ENCODE data around the gene CACNA1C.
"Not testable (repeated sequence)": the region's sequence is repeated elsewhere in the genome, so short reads cannot be mapped to it uniquely, and the experiment has no call there.

Gene CACNA1C

DNA sequence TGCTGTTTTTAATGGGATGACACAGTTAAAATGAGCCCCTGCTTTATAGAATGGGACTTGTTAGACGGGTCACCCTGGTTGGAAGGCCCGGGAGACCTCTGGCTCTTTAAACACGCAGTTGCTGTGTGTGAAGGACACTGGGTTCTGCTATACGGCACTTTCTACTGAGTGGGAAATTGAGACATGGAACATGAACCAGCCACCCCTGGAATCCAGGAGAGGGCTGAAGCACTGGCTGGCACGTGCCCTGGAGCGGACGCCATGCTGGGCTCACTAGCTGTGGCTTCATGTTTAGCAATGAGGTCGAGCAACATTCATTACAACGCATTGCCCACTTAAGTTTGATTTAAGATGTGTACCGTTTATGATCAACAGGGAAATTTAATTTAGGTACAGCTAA lies 23.9 kb downstream of the CACNA1C start:
- no peak for DNase-seq

DNA sequence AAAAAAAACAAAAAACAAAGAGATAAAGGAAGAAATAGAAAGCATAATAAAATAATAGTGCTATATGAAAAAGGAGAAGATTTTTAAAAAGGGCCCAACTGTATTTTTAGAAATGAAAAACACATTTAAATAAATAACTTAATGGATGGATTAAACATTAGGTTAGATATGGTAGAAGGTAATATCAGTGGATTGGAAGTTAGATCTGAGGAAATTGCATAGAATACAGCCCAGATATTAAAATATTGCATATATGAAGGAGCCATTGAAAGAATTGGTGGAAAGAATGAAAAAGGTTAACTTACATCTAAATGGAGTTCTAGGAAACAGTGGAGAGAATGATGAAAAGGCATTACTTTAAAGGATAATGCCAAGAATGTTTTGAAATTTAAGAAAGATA lies 27.8 kb downstream of the CACNA1C start:
- no peak for DNase-seq

DNA sequence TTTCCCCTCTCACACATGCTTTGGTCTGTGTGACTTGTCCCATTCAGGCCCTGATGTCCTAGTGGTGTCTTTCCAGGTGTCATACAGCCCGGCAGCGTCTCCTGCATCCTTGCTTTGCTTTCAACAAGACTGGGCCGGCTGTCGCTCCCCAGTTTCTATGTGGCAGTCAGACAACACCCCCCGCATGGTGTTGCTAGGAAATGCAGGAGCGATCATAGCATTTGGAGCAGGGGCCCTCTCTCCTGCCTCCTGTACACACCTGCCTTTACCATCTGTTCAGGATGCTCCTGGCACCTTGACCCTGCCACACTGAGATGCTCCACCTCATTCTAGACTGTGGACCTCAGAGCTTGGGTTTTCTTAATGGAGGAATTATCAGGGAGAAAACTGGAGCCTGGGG lies 29.5 kb downstream of the CACNA1C start:
- no peak for DNase-seq

DNA sequence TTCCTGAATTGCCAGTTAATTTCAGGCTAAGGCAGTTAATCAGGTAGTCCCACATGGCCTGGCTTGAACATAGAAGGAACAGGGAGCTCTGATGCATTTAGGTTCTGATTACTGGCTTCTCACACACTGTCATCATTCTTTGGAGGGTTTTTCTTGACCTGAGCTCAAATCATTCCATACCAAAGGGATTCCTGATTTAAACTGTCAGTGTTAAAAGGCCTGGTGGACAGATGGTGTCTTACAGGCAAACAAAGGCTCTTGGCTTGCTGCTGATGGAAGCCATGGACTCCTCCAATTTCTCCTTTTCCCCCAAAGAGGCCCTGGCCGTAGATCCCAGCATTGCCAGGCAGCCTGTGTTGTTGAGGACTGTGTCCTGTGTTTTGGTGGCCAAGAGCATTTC lies 30.2 kb downstream of the CACNA1C start:
- no peak for DNase-seq

DNA sequence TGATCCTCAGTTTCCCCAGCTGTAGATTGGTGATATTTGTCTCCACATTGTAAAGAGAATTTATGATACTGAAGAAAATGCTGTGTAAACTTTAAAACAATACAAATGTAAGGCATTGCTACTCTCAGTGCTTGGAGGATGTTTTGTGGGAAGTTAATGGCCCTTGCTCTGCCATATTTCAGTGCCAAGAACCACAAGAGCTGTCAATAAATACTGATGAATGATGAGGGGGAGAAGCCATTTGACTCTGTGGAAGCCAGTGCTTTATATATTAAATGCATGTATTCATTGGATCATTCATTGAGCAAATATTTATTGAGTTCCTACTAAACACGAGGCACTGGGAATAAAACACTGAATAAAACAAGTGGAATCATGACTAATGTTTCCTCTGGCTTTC lies 30.8 kb downstream of the CACNA1C start:
- DNase-seq = no peak

DNA sequence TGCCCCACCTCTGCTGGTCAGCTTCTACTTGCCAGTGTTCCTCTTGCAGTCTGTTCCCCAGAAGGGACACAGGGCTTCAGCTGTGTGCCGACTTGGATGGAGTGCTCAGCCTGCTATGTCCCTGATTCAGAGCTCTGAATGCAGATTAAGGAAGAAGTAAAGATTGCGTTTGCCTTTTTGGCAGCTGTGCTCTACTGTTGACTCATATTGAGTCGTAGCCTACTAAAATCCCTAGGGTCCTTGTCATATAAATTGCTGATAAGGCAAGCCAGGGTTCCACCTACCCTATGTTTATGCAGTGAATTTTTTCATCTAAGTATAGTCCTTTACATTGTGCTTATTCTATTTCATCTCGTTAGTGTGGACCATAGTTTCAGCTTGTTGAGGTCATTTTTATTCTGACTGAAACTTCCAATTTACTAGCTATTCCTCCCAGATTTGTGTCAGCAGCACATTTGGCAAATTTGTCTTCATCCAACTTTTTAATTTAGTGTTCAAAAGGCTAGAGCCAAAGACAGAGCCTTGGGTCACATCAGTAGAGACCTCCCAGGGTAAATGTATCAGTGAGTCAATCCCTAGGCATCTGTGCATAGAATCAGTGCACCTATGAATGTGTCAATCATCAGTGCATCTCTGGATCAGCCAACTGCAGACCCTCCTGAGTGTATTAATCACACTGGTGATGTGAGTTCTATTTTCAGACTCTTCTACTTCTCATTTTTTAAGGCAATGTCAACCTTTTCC lies 31.9 kb downstream of the CACNA1C start:
- DNase-seq = no peak

DNA sequence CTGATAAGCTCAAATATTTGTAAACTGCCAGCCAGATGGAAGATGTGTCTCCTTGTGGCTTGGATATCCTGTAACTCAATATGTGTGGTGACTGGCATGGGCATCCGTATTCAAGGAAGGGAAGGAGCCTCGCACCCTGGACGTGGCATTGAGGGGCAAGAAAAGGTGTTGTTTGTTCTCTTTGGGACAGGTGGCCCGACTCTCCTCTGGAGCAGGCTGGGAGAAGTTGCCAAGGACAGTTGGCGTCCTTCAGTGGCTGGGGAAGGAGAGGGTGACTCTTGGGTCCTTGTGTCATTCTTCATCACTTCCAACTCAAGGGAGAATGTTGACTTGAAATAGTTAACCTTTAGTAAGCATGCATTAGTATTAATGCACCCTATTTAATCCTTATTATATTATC lies 39.6 kb downstream of the CACNA1C start:
- no peak for DNase-seq

DNA sequence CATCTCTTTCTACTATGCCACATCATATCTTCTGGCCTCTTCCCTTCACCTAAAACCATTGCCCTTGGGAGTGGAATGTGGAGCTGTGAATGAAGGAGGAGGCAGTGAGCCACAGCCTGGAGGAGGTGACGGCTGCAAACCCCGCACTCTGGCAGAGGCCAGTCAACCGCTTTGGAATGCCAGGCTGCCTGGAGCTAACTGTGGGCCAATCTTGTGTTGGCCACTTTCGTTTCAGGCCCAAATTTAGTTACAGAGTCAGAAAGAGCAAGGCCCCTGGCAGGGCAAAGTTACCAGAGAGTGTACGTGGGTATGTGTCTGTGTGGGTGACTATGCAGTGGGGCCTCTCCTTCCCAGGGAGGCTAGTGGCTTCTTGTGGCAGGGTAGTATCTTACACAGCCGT lies 40.1 kb downstream of the CACNA1C start:
- no peak for DNase-seq

DNA sequence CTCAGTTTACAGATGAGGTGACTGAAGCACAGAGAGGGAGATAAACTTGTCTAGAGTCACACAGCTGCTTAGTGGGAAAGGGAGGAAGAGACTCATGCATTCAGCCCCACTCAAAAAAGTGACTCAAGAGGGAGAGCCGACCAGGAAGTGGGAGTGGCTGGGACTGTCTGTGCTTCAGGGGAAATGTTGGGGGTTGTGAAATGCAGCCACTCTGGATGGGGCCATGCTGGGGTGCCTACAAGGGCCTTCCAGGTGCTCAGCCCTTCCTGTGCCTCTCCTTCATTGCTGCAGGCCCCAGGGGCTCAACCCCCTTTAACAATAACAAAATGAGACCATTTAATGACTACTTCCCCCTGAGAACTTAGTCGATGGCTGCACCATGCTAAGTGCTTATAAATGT lies 41.8 kb downstream of the CACNA1C start:
- no peak for DNase-seq

DNA sequence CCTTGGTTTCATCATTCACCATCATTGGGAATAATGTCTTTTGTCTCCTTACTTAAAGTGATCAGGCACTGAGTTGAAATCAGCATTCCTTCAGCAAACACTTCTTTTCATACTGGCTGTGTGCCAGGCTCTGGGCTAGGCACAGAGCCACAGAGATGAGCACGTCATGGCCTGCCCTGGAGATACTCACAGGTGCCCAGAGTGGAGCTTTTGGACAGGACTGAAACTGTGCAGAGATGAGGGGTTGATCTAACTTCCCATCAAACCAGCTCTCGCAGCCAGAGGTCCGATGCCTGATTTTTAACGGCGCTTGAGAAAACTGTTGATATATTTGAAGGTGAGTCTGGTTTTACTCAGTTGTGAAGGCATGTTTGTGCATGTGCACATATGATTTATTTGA lies 43.1 kb downstream of the CACNA1C start:
- DNase-seq = no peak

DNA sequence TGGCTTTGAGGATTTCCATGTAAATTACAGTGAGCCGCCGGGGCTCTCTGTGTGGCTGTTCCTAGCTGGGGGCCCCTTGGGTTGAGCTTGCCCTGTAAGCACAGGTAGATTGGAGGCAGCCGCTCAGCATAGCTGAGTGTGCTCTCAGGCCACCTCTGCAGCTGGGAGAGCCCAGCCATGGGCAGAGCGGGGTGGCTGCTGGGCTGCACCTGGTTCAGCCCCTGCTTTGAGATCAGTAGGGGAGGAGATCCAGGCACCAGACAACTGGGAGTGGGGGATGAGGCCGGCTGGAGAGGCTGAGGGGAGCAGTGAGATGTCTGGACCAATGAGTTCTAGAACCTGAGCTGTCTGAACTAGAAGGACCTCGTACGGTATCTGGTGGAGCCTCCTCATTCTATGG lies 44.8 kb downstream of the CACNA1C start:
- no peak for DNase-seq

DNA sequence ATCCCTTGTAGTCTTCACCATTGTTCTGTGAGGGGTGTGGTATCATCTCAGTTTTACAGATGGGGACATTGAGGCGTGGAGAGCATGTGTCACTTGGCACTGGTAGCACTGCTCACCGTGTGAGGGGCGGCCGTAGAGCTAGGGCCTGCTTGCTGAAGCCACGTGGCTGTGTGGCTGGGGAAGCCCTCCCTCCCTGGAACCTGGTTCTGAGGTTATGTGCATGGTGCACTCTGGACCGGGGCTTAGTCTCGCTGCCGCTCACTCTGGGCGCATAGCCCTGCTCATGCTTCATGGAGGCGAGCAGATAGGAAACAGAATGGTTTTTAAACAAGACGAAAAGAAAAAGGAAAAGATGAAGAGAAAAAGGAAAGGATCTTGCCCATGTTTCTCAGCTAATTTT lies 46.1 kb downstream of the CACNA1C start:
- DNase-seq = no peak

DNA sequence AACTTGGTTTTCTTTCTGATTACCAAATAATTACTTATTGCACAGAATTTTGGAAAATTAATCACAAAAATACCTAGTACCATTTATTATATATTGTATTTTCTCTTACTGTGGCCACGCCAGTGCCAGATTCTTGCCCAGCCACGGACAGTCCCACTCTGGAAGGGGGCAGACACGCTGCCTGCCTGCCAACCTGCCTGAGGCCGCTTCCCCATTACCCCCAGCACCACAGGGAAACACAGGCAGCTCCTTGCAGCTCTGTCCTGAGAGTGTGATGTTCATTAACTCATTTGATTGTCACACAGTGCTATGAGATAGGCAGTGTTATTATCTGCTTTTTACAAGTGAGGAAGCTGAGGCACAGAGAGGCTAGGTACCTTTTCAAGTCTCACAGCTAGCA lies 46.8 kb downstream of the CACNA1C start:
- DNase-seq = no peak

DNA sequence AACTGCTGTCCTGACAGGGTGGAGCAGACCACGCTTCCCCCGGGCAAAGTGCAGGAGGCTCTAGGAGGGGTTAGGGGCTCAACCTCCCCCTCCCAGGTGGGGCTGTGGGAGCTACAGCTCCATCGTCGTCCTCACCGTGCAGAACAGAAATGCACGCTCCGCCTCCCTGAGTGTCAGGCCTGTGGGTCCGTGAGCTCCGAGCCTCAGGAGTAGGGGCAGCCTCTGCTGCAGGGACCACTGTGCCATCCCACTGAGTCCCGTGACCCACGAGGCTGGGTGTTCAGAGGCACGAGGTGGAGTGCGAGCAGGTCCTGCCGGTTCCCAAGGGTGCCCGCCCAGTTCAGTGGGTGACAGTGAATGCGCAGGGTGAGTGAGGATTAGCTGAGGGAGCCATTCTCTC lies 48.6 kb downstream of the CACNA1C start:
- DNase-seq = no peak

DNA sequence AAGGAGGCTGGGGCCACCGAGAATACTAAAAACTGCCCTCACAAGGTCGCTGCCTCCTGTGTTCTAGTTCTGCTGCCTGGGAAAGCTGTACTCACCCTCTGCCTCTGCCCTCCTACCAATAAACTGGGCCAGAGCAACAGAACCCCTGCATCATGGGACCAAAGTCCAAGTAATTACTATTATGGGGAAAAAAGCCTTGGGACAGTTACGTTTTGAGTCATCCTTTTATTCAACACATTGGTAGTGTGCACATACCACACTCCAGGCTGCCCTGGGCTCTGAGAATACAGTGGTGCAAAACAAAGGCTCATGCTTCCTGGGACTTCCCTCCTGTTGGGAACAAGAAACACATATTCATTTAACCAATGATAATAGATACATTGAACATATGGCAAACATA lies 49.0 kb downstream of the CACNA1C start:
- DNase-seq = no peak

DNA sequence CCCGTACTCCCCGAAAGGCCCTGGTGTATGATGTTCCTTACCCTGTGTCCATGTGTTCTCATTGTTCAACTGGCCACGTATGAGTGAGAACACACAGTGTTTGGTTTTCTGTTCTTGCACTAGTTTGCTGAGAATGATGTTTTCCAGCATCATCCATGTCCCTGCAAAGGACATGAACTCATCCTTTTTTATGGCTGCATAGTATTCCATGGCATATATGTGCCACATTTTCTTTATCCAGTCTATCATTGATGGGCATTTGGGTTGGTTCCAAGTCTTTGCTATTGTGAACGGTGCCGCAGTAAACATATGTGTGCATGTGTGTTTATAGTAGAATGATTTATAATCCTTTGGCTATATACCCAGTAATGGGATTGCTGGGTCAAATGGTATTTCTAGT lies 49.9 kb downstream of the CACNA1C start:
- not testable (repeated sequence) for DNase-seq

DNA sequence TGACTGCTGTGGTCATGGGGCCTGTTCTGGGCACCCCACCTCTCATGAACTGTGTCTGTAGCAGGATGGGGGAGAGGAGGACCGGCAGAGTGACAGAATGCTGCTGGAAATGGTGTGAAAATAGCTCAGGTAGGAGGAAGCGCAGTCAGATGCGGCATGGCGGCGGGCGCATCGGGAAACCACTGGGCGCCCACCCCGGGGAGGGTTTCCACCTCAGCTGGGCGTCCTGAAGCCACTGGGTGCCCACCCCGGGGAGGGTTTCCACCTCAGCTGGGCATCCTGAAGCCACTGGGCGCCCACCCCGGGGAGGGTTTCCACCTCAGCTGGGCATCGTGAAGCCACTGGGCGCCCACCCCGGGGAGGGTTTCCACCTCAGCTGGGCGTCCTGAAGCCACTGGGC lies 52.6 kb downstream of the CACNA1C start:
- not testable (repeated sequence) for DNase-seq

DNA sequence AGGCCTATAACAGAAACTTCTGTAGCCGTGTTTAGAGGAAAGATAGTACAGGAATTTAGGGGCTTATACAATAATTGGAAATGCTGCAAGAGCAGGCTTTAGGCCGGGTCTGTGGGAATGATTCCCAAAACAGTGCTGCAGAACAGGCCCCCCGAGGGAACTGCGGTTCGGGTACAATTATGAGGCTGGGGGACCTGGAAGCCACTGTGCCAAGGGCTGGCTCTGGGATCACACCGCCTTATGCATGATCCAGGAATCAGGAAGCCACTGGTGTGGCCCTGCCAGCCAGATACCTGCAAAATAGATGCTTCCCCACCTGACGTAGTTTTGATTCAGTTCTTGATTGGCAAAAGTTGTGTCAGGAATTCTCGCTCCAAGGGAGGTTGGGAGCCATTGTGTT lies 55.4 kb downstream of the CACNA1C start:
- no peak for DNase-seq

DNA sequence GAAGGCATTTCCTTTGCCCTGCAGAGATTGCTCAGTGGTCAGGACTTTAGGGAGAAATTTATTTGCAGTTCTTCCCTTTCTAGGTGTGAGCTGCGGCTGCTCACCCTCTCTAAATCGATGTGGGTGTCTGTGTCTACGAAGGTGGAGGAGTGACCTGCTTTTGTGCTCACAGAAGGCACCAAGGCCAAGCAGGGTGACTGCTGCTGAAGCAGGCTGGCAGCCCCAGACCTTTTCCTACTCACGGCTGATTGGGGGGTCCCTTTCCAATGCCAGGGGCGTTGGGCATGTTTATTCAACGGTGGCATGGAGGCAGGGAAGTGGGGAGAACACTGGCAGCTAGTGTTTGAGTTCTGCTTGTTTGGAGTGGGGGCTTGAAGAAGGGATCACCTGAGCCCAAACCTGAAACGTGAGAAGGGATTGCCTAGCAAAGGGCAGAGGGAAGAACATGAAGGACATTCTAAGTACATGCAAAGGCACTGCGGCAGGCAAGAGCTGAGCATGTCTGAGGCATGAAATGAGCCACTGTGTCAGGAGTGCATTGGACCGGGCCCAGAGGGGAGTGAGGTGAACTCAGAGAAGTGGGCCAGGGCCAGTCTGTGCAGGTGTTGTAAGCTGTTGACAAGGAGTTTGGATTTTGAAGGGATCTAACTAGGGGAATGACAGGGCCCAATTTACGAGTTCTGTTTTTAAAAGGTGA lies 56.3 kb downstream of the CACNA1C start:
- DNase-seq = no peak

DNA sequence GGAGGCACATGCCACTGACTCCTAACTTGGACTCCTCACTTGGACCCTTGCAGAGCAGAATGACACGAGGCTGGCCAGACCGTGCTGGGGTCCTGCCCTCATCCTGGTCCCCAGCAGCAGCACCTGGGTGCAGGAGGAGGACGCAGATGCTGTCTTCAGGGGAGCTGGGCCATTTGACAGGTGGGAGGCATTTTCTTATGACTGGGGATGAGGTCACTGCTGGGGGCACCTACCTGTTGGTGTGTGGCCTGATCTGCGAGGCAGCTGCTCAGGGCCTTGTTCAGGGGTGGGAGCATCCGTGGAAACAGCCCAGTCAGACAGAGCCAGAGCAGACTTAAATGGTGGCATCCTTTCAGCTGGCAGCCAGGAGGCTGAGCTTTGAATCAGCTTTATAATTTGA lies 57.3 kb downstream of the CACNA1C start:
- no peak for DNase-seq

DNA sequence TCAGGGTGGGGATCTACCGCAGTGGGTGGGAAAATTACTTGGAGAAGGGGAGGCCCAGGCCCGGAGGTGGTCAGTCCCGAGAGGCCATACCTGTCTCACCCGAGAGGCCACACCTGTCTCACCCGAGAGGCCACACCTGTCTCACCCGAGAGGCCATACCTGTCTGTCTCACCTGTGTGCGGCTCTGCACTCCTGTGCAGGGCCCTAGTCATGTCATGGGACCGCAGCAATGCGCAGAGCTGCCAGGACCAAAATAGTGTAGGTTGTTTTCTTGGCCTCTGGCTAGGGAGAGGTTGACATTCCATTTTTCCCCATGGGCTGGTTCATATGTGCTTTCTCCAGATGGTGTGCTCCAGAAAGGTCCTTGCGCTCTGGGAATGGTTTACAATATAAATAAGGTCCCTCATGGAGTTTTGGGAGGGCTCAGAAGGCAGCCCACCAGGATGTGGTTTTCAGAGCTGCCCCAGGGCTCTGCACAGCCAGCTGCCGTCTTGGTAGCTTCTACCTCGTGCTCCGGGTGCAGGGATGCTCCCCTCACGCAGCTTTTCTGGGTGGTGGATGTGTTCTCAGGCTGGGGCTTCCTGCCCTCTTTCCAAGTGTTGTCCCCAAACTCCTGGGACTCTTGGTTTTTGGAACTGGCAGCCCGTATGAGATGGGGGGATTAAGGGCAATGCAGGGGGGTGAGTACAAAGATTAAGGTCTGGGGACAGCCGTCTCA lies 58.2 kb downstream of the CACNA1C start:
- DNase-seq = no peak

DNA sequence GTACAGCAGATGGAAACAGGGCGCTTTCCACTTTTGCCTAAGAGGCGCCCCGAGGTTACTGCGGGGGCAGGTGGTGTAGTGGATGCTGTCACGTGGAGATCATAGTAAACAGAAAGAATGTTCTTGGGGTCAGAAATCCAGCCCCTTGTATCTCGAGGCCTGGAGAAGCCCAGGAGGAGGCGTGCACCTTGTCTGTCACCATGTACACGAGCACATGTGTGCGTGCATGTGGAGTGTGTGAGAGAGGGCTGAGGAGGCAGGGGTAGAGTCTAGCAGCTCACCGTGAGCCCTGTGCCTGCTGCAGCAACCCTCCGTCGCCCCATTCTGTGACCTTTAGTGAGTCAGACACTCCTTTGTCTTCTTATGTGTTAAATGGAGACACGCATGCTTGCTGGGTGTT lies 59.0 kb downstream of the CACNA1C start:
- no peak for DNase-seq

DNA sequence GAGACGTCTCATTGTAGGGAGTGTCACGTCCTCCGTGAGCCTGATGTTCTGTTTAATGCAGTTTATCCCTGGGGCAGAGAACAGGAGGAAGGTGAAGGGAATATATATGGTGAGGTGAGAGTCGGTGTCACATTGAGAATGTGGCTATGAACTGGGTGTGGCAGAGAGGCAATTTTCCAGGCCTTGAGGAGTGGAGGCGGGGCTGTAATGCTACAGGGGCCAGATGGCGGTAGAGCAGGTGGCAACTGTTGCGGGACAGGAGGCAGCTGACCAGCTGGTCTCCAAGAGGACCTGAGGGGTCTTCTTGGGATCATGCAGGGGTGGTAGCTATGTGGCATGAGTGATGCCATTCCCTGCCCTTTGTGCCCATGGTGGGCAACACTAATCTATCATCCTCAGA lies 59.6 kb downstream of the CACNA1C start:
- DNase-seq = no peak

All from activated gamma-delta T cell (primary cell).